OCI-M1 (cell line): ENCODE results near the gene SLC24A3.
"Not testable (repeated sequence)": the region's sequence is repeated elsewhere in the genome, so short reads cannot be mapped to it uniquely, and the experiment has no call there.

Experiments
- DNase-seq: peaks from one replicate; lab custom pipeline; 2025; lab: John Stamatoyannopoulos, UW

SLC24A3 gene

DNA sequence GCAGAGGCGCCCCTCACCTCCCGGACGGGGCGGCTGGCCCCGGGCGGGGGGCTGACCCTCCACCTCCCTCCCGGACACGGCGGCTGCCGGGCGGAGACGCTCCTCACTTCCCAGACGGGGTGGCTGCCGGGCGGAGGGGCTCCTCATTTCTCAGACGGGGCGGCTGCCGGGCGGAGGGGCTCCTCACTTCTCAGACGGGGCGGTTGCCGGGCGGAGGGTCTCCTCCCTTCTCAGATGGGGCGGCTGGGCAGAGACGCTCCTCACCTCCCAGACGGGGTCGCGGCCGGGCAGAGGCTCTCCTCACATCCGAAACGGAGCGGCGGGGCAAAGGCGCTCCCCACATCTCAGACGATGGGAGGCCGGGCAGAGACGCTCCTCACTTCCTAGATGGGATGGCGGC is 466.1 kb downstream of the SLC24A3 start:
- DNase-seq: not testable (repeated sequence)

DNA sequence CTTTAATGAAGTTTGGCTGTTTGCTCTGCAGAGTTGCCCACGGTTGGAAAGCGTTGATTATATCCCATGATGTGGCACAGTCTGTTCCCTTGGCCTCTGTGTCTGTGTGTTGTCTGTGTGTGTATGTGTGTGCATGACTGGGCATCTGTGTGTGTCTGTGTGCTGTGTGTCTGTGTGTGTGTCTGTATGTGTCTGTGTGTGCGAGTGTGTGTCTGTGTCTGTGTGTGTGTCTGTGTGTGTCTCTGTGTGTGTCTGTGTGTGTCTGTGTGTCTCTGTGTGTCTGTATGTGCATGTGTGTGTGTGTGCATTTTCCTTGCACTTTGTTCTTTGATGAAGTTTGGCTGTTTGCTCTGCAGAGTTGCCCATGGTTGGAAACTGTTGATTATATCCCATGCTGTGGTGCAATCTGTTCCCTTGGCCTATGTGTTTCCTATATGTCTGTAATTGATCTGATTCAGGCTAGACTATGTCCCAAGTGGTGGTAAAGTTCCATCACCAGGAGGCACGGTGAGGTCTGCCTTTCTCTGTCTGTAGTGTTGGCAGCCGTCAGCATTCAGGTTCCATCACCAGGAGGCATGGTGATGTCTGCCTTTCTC is 467.6 kb downstream of the SLC24A3 start:
- DNase-seq: no peak

DNA sequence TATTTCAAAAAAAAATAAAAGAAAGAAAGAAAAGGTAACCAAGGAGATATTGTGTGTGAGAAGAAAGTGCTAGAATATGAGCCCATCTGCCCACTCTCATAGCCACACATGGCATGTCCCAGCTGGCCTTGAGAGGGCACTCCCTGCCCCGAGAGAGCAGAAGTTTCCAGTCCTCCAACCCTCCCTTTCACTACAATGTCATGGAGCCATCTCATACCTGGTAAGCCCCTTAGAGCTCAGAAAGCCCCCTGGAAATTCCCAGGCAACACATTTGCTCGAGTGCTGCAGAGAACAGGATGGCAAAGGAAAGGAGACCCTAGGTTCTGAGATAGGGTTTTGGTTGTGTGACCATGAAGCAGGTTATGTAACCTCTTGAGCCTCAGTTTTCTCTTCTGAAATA is 469.8 kb downstream of the SLC24A3 start:
- no peak for DNase-seq

DNA sequence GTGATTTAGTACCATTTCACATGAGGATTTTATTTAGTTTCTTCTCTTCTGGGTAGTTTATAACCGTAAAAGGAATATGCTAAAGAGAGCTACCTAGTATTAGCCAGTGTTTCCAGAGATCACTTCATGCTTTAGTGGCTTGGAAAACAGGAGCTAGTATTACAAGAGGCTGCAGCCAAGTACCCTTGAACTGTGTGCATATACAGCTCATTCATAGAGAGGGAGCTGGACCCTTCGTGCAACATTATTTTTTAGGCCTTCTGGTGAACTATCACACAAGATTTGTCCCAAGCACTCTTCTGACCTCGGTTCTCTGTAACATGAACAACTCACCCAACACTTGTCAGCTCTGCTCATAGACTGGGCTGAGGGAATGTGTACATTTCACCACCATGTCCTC is 470.7 kb downstream of the SLC24A3 start:
- no peak for DNase-seq

DNA sequence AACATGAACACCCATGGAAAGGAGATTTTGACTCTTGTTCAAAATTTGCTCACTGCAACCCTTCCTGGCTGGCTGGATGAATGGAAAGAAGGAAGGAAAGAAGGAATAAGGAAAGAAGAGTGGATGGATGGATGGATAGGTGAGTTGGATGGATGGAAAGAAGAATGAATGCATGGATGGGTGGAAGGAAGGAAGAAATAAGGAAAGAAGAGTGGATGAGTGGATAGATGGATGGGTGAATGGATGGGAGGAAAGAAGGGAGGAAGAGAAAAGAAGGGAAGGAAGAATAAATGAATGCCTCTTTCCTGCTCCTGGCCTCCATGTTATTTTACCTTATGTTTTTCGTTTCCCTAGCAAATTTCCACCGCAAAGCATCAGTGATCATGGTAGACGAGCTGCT is 471.4 kb downstream of the SLC24A3 start:
- DNase-seq: no peak

DNA sequence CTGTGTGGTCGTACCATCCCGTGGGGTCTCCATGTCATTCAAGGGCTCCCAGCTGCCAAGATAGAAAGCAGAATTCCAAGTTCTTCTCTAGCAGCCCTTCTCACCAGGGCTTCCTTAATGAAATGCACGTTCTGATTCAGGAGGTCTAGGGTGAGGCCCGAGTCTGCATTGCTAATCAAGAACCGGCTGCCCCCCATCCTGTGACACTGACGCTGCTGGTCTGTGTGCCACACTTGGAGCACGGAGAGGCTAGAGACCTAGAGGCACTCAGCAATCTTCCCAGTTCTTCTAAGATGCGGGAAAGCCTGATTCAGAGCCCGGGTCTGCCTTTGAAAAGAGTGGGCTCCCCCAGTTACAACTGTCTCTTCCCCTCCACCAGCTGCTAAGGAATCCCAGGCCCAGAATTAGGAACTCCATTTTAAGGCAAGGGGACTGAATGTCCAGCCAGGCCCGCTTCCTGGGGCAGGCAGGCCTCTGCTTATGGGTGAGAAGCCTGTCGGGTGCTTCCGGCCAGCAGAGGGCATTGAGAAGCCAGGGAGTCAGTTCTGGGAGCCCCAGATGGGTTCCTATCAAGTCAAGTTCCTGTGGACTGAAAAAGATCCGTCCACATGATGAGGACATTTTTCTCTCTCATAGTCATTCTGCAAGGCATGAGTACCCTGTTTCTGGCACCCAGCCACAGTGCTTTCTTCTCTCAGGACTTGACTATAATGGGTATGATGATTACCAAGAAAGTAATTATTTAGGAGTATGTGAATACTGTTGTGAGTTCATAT is 475.8 kb downstream of the SLC24A3 start:
- DNase-seq: no peak

DNA sequence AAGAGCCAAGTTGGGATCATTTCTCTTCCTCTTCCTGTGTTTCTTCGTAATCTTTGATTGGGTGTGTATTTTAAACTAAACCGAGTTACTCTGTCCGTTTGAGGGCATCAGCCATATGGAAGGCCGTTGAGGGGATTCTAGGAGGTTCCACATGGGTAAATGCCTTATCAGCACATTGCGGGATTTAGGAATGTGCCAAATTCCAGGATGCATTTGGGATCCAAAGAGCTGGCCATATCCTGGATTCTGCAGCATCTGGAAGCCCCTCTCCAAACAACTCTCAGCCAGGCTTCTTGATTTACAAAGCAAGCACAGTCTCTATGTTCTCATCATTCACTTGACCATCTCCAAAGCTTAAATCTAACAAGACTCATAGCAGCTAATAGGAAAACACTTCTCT is 478.0 kb downstream of the SLC24A3 start:
- DNase-seq: no peak

DNA sequence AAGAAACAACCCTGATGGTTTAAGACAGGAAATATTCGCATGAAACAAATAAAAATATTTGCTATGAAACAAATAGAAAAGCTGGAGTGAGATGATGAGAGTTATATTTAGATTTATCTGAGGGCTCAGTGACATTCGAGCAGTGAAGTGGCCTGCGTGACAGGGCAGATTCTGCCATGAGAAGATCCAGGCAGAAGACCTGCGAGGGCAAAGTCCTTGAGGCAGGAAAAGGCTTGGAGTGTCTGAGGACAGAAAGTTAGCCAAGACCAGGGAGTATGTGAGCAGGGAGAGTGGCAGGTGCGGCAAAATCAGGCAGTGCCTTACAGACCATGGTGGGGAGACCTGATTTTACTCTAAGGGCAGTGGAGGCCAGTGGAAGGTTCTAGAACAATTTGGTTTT is 478.7 kb downstream of the SLC24A3 start:
- no peak for DNase-seq

DNA sequence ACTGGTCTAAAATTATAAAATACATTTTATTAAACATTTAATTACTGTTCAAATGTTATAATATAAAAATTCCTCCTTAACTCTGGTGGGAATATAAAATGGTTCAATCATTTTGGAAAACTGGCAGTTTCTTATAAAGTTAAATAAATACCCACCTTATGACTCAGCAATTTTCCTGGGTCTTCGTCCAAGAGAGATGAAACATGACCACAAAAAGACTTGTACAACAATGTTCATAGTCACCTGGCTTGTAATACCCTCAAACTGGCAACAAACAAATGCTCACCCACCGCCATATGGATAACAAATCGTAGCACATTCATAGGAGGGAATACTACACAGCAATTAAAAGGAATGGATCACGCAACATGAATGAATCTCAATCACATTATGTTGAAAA is 479.7 kb downstream of the SLC24A3 start:
- no peak for DNase-seq

DNA sequence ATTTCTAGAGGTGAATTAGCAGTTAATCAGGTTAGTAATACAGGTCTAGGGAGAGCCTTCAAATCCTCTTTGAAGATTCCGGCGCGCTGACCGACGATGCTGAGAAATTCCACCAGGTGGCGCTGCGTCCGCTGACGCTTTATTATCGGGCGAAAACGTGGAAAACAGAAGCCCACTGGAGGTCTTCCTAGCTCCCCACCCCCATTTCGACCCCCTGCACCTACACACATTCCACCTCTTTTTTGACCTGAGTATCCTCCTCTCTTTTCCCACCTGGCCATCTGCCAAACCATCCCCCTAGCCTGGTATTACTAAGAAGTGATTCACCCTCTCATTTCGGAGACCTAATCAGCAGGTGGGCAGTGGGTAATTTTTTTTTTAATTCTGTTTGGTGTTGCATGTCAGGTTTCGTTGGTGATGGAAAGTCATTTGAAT is 480.3 kb downstream of the SLC24A3 start:
- DNase-seq: peak; percentile 57

DNA sequence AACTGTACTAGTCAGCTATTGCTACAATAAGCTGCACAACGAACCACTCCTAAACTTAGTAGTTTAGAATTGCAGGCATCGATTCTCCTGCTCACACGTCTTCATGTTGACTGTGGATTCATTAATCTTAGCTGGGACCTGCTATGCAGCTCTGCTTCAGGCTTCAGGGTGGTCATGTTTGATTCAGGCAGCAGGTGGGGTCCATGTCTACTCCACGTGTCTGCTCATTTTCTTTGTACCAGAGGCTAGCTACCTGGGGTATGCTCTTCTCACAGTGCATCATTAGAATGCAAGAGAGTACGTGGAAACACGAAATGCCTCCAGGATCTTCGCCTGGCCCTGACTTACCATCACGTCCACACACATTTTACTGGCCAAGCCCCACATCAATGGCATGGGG is 481.1 kb downstream of the SLC24A3 start:
- no peak for DNase-seq

DNA sequence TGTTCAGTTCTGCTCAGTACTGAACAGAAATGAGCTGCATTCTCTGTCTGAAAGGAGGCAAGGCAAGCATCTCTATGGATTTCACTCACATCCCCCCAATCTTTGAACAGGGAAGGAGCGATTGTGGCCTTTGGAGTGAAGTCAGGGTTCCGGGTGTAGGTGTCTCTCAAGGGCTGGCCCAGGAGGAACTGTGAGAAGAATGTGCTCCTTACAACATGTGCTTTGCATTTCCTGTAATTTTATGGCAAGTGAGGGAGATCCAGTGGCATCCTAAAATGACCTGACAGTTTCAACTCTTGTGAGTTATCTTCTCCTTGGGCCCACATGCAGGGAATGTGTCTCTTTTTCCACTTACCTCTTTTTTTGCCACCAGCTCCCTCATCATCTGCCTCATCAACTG is 482.6 kb downstream of the SLC24A3 start:
- no peak for DNase-seq

DNA sequence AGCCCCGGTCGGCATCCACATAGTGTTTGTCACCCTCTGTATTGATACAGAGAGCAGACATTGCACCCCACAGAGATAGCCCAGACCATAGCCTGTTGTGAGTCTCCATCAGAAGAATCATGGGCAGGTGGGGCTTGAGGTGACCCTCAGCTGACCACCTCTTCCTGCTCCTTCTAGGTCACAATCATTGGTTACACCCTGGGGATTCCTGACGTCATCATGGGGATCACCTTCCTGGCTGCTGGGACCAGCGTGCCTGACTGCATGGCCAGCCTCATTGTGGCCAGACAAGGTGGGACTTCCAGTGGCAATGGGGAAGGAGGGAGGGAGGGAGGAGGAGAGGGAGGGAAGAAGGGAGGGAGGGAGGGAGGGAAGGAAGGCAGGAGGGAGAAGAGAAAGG is 484.2 kb downstream of the SLC24A3 start:
- no peak for DNase-seq

DNA sequence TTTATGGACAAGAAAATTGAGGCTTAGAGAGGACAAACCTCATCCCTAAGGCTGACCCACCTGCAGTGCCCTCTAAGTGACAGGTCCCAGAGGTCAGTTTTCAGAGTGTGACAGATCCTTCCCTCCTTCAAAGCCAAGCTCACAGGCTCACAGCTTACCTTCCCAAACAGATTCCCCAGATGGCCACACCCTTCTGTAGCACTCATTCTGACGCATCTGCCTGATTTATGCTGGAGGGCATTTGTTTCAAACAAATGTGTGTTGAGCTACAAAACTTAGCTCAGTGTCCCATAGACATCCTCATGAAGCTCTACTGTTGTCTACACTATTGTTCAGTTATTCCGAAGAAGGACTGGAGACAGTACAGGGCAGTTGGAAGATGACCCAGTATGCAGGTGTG is 485.0 kb downstream of the SLC24A3 start:
- DNase-seq: no peak

DNA sequence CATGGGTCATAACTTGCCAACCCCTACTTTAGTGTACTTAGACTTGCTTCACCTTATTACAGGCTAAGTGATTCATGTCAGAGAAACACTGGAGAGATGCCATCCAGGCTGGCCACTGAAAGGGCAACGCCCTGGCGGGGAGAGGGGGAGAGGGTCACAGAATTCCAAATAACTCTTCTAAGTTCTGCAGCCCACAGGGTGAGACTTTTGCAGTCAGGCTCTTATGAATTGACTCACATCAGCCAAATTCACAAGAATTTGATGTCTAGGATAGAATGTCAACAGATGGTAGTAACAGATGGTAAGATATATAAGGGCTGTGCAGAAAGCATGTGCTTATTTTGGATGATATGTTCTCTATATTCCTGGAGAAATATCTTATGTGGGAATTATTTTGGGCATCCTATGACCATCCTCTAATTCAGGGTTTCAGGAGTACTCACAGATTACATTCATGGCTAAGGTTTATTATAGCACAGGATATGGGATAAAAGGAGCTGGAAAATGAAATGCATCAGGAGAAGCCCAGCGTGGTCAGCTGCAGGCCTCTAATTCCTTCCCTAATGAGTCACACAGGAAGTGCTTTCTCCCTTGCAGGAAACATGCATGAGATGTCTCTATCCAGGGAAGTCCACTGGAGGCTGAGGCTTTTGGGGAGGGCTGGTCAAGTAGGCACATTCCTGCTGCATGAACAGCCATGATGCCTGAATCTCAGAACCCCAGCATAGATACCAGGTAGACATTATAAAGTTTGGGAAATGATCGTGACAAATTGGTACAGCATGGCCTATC is 486.9 kb downstream of the SLC24A3 start:
- DNase-seq: no peak

DNA sequence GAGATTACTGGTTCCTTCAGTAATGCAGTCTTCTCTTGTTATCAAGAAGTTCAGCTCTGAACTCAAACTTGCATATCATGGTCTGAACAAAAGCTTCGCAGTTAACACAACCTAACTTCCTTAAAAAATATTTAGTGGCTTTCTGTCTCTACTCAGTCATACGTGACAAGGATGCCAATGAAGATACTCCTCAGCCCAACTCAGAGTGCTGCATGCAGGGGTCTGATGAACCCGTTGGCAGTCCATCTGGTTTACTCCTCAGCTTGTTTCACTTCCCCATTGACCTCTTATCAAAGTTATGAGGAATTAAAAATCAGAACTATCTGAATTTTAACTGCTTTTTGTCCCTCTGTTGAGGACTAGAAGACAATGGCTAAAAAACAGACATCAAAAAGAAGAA is 489.0 kb downstream of the SLC24A3 start:
- peak; percentile 79 for DNase-seq

DNA sequence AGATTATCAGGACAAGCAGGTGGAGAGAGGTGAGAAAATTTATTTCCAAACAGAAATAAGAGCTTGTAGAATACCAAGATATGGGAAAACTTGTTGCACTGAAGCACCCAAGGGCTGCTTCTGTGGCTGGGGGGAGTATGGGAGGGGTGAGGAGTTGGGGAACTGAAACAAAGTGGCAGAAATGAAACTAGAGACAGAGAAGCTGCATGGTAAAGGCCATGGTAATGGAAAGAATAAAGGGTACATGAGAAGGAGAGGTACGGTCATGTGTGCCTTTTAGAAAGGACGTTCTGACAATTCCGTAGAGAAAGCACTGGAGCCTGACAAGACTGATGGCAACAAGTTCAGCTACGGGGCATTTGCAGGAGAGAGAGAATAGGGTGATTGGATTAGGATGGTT is 494.0 kb downstream of the SLC24A3 start:
- no peak for DNase-seq

DNA sequence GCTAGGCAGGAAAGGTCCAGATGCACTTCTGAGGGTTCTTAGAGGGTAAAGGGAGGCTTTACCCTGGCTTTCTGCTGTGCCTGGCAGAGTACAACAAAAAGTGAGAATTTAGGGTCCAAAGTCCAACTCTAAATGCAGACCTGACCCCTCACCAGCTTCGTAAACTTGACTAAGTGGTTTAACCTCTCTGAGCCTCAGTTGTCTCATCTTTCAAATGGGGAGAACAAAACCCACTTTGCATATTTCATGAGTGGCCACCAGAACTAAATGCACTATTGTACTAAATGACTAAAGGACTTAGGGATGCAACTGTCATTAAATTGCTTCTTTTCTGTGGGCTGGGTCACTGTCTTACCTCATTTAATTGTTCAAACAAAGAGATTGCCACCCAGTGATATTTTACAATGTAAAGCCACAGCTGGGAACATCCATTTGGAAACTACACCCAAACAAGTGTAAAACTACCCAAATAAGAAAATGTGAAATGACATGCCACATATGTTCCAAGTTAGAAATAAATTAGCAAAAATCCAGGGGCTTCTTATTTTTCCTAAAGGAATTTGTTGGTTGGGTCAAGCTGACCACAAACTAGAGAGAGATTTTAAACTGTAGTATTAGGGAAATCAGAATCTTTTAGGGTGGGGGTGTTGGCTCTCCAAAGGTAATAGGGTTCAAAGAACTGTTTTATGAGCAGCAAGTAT is 497.3 kb downstream of the SLC24A3 start:
- DNase-seq: no peak

DNA sequence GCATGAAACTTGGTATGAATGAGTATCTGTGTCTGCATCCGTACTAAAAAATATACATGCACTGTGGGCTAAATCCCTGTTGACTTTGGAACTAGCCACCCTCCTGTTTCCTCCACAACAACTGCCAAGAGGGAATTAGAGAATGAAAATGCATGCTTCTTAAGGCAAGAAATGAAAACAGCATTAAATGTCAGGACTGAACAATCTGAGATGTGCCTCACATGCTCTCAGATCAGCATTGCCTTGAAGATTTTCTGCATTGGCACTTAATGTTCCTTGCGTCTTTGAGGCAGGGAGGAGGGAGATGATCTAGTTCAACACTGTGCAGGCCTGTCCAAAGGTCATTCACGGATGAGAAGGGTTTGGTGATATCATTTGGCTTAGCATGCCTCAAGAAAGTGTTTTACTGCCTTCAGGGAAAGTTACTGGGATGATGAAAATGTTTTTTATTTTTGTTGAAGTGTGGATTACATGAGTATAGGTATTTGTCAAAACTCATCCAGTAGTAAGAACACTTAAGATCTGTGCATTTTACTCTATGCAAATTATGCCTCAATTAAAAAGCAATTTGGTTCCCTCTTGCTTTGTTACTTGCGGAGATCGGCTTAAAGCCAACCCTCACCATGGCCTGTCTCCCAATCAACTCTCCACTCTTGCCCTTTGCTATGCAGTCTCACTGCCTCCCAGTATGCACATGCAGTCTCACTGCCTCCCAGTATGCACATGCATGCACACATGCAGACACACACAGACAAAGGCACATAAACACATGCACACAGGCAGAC is 498.1 kb downstream of the SLC24A3 start:
- no peak for DNase-seq

DNA sequence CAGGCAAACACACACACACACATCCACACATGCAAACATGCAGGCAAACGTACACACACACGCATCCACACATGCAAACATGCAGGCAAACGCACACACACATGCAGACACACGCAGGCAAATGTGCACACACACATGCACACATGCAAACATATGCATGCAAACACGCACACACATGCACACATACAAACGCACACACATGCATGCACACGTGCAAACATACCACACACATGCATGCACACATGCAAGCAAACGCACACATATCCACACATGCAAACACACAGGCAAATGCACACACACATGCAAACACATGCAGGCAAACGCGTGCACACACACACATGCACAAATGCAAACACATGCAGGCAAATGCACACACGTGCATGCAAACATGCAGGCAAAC is 498.7 kb downstream of the SLC24A3 start:
- DNase-seq: no peak

DNA sequence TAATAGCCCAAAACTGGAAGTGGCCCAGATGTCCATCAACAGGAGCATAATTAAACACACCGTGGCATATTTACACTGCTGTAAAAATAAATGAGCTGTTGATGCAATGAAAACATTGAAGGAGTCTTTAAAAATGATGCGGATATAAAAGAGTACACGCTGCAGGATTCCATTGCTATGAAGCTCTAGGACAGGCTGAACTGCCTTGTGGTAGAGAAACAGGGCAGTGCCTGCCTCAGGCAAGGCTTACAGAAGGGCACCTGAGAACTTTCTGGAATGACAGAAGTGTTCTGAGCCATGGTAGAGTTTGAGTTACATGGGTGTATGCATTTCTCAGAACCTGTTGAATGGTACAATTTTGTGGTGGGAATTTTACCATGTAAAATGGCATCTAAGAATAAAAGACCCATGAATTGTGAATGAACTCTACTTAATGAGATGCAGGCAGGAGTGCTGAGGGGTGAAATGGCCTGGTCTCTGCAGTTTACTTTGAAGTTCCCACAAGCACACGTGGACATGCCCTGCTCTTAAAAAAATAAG is 500.3 kb downstream of the SLC24A3 start:
- no peak for DNase-seq
